ENCODE data around the gene STK24.

The STK24 gene

DNA sequence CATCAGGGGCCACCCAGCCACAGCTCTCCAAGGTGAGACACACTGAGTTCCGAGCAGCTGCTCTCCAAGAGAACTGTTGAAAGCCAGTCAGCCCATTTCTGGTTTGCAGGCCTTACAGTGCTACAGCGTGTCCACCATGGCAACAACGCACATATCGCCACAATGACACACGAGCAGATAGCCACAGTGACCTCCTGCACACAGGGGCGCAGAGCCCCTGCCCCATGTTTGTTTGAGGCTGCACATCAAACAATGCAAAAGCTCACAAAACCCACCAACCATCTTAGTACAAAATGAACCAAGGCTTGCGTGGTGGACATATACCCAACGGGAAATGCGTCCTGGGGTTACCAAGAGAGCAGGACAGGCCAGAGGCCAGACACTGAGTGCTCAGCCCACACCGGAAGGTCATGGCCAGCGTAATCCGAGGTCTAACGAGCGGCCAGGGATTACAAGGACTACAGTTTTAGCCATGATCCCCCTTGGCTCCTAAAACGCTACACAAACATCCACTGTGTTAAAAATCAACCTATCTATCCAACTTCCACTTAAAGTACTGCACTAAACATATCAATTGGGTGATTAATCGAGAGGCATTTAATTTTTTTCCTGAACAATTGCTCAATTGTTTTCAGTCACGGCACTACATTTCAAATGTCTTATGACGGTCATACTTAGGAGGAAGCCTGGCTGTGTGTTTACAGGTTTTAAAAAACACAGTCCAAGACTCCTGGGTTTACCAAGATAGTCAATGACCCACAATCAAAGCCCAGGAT lies 56.0 kb downstream of the STK24 start:
- no peaks in the 10 kb centered on the region for H3K36me3 ChIP-seq (replicated peaks)
- in situ Hi-C loops (cut with HindIII; ENCODE audit: low pct_ligation_motif_present, low sequenced_read_pairs) = no loop called here
- H3K27me3 ChIP-seq (replicated peaks) = no peaks in the 10 kb centered on the region
- no peak overlapping the region for H3K27ac ChIP-seq
- H3K4me3 ChIP-seq (ENCODE audit: low read depth, low read length) = no peak overlapping the region
- TF ChIP-seq, protein P1, sequence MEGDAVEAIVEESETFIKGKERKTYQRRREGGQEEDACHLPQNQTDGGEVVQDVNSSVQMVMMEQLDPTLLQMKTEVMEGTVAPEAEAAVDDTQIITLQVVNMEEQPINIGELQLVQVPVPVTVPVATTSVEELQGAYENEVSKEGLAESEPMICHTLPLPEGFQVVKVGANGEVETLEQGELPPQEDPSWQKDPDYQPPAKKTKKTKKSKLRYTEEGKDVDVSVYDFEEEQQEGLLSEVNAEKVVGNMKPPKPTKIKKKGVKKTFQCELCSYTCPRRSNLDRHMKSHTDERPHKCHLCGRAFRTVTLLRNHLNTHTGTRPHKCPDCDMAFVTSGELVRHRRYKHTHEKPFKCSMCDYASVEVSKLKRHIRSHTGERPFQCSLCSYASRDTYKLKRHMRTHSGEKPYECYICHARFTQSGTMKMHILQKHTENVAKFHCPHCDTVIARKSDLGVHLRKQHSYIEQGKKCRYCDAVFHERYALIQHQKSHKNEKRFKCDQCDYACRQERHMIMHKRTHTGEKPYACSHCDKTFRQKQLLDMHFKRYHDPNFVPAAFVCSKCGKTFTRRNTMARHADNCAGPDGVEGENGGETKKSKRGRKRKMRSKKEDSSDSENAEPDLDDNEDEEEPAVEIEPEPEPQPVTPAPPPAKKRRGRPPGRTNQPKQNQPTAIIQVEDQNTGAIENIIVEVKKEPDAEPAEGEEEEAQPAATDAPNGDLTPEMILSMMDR (IDR thresholded peaks at IDR 0.05; ENCODE audit: low read depth, low read length, missing control alignments) = no peak
- DNase-seq = no peak

DNA sequence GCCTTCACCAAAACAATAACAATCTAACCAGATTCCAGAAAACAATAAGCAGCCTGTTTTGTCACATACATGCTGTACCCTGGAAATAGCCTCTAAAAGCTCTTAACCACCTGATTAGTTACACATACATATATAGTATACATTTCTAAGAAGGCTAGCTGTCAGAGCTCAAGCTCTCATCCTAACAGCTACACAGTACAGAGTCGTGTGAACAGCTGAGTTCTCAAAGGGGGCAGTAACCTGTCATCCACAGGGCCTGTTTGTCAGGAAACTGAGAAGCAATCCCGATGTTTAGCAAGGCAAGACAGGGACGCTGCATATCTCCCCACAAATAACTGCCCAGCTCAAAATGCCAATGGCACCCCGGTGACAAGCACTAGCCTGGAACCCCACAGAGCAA lies 56.9 kb downstream of the STK24 start:
- H3K27ac ChIP-seq = no peak overlapping the region

DNA sequence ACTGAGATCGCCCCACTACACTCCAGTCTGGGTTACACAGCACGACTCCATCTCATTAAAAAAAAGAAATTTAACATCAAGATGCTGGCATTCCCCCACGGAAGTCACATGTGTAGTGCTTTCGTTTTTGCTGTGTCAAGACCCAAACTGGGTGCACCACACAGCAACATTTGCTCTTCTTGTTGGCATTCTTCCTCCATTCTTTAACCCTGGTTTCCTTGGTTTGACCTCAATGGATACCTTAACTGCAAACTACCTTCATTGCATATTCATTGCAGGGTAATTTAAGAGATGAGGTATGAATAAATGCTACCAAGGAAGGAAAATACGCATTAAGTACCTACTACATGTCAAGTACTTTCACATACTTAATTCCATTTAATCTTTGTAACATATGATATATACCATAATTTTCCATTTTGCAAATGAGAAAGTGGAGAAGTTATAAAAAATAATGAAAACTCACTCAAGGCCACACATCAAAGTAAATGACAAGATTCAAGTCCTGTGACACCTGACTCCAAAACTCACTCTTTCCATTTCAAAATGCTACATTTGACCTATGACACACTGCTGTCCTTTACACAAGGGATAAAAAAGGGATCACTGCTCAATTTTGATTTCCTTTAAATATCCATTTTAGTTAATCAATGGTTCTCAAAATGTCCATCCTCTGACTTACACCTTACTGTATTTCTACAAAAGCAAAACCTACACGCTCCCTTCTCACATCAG lies 59.2 kb downstream of the STK24 start:
- Histone ChIP-seq H3K27me3 (replicated peaks) (no peaks in the 10 kb centered on the region), H3K27ac (no peak overlapping the region), H3K36me3 (replicated peaks) (no peaks in the 10 kb centered on the region), H3K4me3 (ENCODE audit: low read depth, low read length) (no peak overlapping the region)
- in situ Hi-C loops (cut with HindIII; ENCODE audit: low pct_ligation_motif_present, low sequenced_read_pairs) = no loop called here
- DNase-seq = no peak
- TF ChIP-seq, protein P1 (IDR thresholded peaks at IDR 0.05; ENCODE audit: low read depth, low read length, missing control alignments) = no peak

More for the DNA sequence above, 56.9 kb downstream of the STK24 start:
- Histone ChIP-seq H3K4me3 (ENCODE audit: low read depth, low read length) (no peak overlapping the region), H3K27me3 (replicated peaks) (no peaks in the 10 kb centered on the region), H3K36me3 (replicated peaks) (no peaks in the 10 kb centered on the region)
- TF ChIP-seq, protein P1 (IDR thresholded peaks at IDR 0.05; ENCODE audit: low read depth, low read length, missing control alignments) = no peak
- in situ Hi-C loops (cut with HindIII; ENCODE audit: low pct_ligation_motif_present, low sequenced_read_pairs) = no loop called here
- DNase-seq = no peak

- DNase-seq = no peak
- no peaks in the 10 kb centered on the region for H3K36me3 ChIP-seq (replicated peaks)
- TF ChIP-seq, protein P1 (IDR thresholded peaks at IDR 0.05; ENCODE audit: low read depth, low read length, missing control alignments) = no peak
- no peak overlapping the region for H3K27ac ChIP-seq
- H3K4me3 ChIP-seq (ENCODE audit: low read depth, low read length) = no peak overlapping the region
- H3K27me3 ChIP-seq (replicated peaks) = no peaks in the 10 kb centered on the region
- in situ Hi-C loops (cut with HindIII; ENCODE audit: low pct_ligation_motif_present, low sequenced_read_pairs) = no loop called here
Observed at GRCh38 chr13:98515818-98516465, 61.0 kb downstream of the STK24 start.

- in situ Hi-C loops (cut with HindIII; ENCODE audit: low pct_ligation_motif_present, low sequenced_read_pairs) = no loop called here
- TF ChIP-seq, protein P1 (IDR thresholded peaks at IDR 0.05; ENCODE audit: low read depth, low read length, missing control alignments) = no peak
Observed at GRCh38 chr13:98514288-98514687, 62.6 kb downstream of the STK24 start.

More at GRCh38 chr13:98514288-98514687, 62.6 kb downstream of the STK24 start:
- Histone ChIP-seq H3K27ac (no peak overlapping the region), H3K27me3 (replicated peaks) (no peaks in the 10 kb centered on the region), H3K36me3 (replicated peaks) (no peaks in the 10 kb centered on the region), H3K4me3 (ENCODE audit: low read depth, low read length) (no peak overlapping the region)
- DNase-seq = no peak
